Fibroblast of mammary gland (primary cell): ENCODE data around the gene FAM177A1.

Source experiments
- DNase-seq: peaks from one replicate; pipeline ENCODE4 v3.0.0-alpha.2; 2010; ENCODE audit warnings: low read depth
- H3K4me3 ChIP-seq: 2 replicates; pipeline ENCODE4 v1.5.1; 2011; ENCODE audit warnings: low read depth, mild to moderate bottlenecking, low read length, moderate library complexity; ENCODE audit not compliant: control insufficient read depth
- CTCF ChIP-seq: conservative IDR thresholded peaks from 2 replicates; pipeline ENCODE4 v1.5.1; 2011; ENCODE audit warnings: low read depth, low read length, inconsistent platforms; ENCODE audit not compliant: control insufficient read depth, insufficient read depth

The FAM177A1 gene

GRCh38 chr14:35044939-35045797, 904 bp upstream of the FAM177A1 start:
- DNase-seq: peak; percentile 55
- H3K4me3 ChIP-seq: peak overlapping the region; percentile 71
- no peak for TF ChIP-seq CTCF

GRCh38 chr14:35045798-35046047, 349 bp upstream of the FAM177A1 start:
- DNase-seq: no peak
- H3K4me3 ChIP-seq: peak overlapping the region; percentile 71
- no peak for TF ChIP-seq CTCF

GRCh38 chr14:35046751-35047536, 872 bp downstream of the FAM177A1 start:
- DNase-seq: peak; percentile 40
- peak overlapping the region; percentile 87 for H3K4me3 ChIP-seq
- no peak for TF ChIP-seq CTCF

GRCh38 chr14:35047976-35048513, 2.0 kb downstream of the FAM177A1 start:
- no peak for DNase-seq
- TF ChIP-seq CTCF: no peak
- H3K4me3 ChIP-seq: no peak overlapping the region

- no peak overlapping the region for H3K4me3 ChIP-seq
- TF ChIP-seq CTCF: no peak
- peak; percentile 72 for DNase-seq
These were observed 4.6 kb downstream of the FAM177A1 start for GRCh38 chr14:35050652-35051051.

- peak; percentile 7 for DNase-seq
- H3K4me3 ChIP-seq: no peak overlapping the region
- no peak for TF ChIP-seq CTCF
These were observed 5.7 kb downstream of the FAM177A1 start for GRCh38 chr14:35051796-35052195.
